Ovary (tissue), 9 donors: ENCODE data around the gene UAP1L1. TPM values are rescaled to one million over a fixed set of nuclear protein-coding genes. Genes with fewer than 3 reads are reported as not detected.

Experiments used
- DNase-seq, 5 donors: peaks; one replicate each; pipeline ENCODE4 v3.0.0-alpha.2; 2019 to 2020
- H3K27ac ChIP-seq, 2 donors: fragments of 200-600 bp; one replicate each; pipeline versions ENCODE4 v1.5.1 to v1.8.0; 2019 to 2022
- H3K27me3 ChIP-seq: fragments of 200-600 bp; one replicate; pipeline ENCODE4 v1.8.0; 2022
- H3K36me3 ChIP-seq: fragments of 200-600 bp; sonication (generic); one replicate; pipeline ENCODE4 v1.5.1; 2019
- H3K4me1 ChIP-seq: one replicate; pipeline ENCODE4 v1.8.1; 2013; ENCODE audit warnings: mild to moderate bottlenecking, moderate library complexity; ENCODE audit not compliant: insufficient read depth
- H3K4me3 ChIP-seq: fragments of 200-600 bp; sonication (generic); one replicate; pipeline ENCODE4 v1.5.1; 2017
- H3K9me3 ChIP-seq, 2 donors: fragments of 200-600 bp in 1 of 2; sonication (generic) in 1 of 2; one replicate each; pipeline versions ENCODE4 v1.5.1 to v1.8.1; 2013 to 2019; ENCODE audit warnings: mild to moderate bottlenecking in 1 of 2, moderate library complexity in 1 of 2
- CTCF ChIP-seq, 3 donors: fragments of 450-650 bp in 2 of 3; fragments of 200-600 bp in 1 of 3; IDR thresholded peaks; one replicate each; pipeline versions ENCODE4 v1.5.1 to v1.8.0; 2016 to 2022; ENCODE audit warnings: antibody characterized with exemption in 3 of 3, mild to moderate bottlenecking in 1 of 3
- EP300 ChIP-seq: sonication (generic); formaldehyde crosslinking; IDR thresholded peaks from one replicate; pipeline ENCODE4 v1.6.1; 2017; ENCODE audit warnings: antibody characterized with exemption
- POLR2A ChIP-seq: fragments of 450-650 bp; IDR thresholded peaks from one replicate; pipeline ENCODE4 v1.6.1; 2017; ENCODE audit warnings: antibody characterized with exemption, mild to moderate bottlenecking, moderate library complexity
- WGBS, 3 donors: extraction: QIAGEN DNeasy Blood & Tissue Kit in 1 of 3; methylation state at CpG; one replicate each; pipeline versions ENCODE4 v1.1.5 to v1.1.7; 2013 to 2017; 5-methylcytosine and 5-hydroxymethylcytosine counted together
- intact Hi-C, 4 donors: fragments of 100-400 bp; cut with DNase I; formaldehyde crosslinking; loops; one replicate each; pipeline versions ENCODE4 v1.11.0 to v1.15.1; 2022 to 2023
- polyA plus RNA-seq, 2 donors: library from polyadenylated mRNA; stranded (reverse); fragments of 200-250 nt in 1 of 2; fragments of 350-450 nt in 1 of 2; fragmentation: Illumina TruSeq in 1 of 2; extraction: RNeasy Lipid Tissue Mini Kit (QIAGEN cat#74804) in 1 of 2; gene quantifications; one replicate each; pipeline ENCODE4 v1.2.3, GENCODE V29; 2013 to 2014
- total RNA-seq, 7 donors: library from RNA; depleted of rRNA in 2 of 7; stranded (reverse); fragments of >200 nt in 2 of 7; fragmentation: NEBNext Ultra II Directional in 3 of 7; extraction: Animal tissue kit (Norgen Biotek cat#: 25700) in 3 of 7; gene quantifications; one replicate each; pipeline versions ENCODE4 v1.1.0 to v1.2.4, GENCODE V29; 2016 to 2023
- donor health status: DM: no; HTN: no; CAD: no; lungs with moderate emphysema.
- donor health status: DM: no; HTN: no; CAD: no.
- donor health status: Bipolar disorder and iron deficiency.
- donor health status: DM: yes; HTN: yes; CAD: no.
- donor health status: DM: no; HTN: no; CAD: no.
- donor health status: DM: yes; HTN: yes; CAD: no.

Gene UAP1L1
- total and polyA plus RNA-seq, 9 donors = 1.3 to 6.3 (median 4.1) TPM

- Histone ChIP-seq H3K4me3 (no peak overlapping the region), H3K4me1 (peaks cover 1% of the 10 kb centered on the region), H3K9me3 (no peaks in the 10 kb centered on the region), H3K36me3 (no peaks in the 10 kb centered on the region), H3K27me3 (no peaks in the 10 kb centered on the region), H3K27ac (no peak overlapping the region)
- TF ChIP-seq POLR2A (no peak), EP300 (no peak), CTCF (IDR thresholded peaks at IDR 0.05) (no peak)
- DNase-seq = no peak
- 40 to 52% (median 49%) methylated on average over 14 to 15 of the region's 15 CpGs for WGBS, 3 donors
- intact Hi-C loops = loop anchor here (2.0 to 5.0 kb wide), 5 partner anchors 82 to 247 kb away; partner anchors contain the start of genes LCN12 (in 1 of the 4) and PHPT1 (in 1 of the 4)
These were observed 43.1 kb upstream of the UAP1L1 start for GRCh38 chr9:137034039-137034708.

GRCh38 chr9:137034709-137035506 lies 42.4 kb upstream of the UAP1L1 start:
- H3K36me3 ChIP-seq = no peaks in the 10 kb centered on the region
- no peaks in the 10 kb centered on the region for H3K27me3 ChIP-seq
- DNase-seq = peak; percentile 75 to 87 (median 86)
- H3K9me3 ChIP-seq = no peaks in the 10 kb centered on the region
- no peak overlapping the region for H3K4me3 ChIP-seq
- 12 to 18% (median 16%) methylated on average over 22 to 24 of the region's 24 CpGs for WGBS, 3 donors
- peak; percentile 16 for TF ChIP-seq POLR2A
- TF ChIP-seq CTCF (IDR thresholded peaks at IDR 0.05) = peak; percentile 90 to 91 (median 90)
- TF ChIP-seq EP300 = no peak
- intact Hi-C loops = loop anchor here (2.0 to 5.0 kb wide), 5 partner anchors 83 to 248 kb away; partner anchors contain the start of genes LCN12 (in 1 of the 4) and PHPT1 (in 1 of the 4)
- H3K27ac ChIP-seq = no peak overlapping the region
- peaks cover 1% of the 10 kb centered on the region for H3K4me1 ChIP-seq

DNA sequence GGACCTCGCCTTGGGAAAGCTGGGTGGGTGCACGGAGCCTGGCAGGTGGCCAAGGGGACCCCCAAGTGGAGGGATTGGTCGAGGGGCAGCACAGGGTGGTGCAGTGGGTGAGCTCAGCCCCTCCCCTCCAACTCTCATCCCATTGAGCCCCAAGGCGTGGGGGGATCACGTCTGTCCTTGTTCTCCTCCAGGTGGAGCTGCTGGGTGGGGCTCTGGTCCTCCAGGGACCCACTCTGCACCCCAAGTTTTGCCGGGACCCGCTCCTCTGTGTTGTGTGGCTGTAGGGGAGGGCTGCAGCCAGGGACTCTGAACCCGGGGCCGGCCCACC lies 41.8 kb upstream of the UAP1L1 start:
- 10 to 30% (median 14%) methylated on average over 9 of the region's 9 CpGs for WGBS, 3 donors
- TF ChIP-seq CTCF (IDR thresholded peaks at IDR 0.05) = no peak
- no peak for TF ChIP-seq POLR2A
- no peak for TF ChIP-seq EP300
- H3K4me3 ChIP-seq = no peak overlapping the region
- no peak overlapping the region for H3K27ac ChIP-seq
- peaks cover 1% of the 10 kb centered on the region for H3K4me1 ChIP-seq
- H3K9me3 ChIP-seq = no peaks in the 10 kb centered on the region
- no peaks in the 10 kb centered on the region for H3K36me3 ChIP-seq
- H3K27me3 ChIP-seq = no peaks in the 10 kb centered on the region
- intact Hi-C loops = loop anchor here in 3 of 4 donors (2.0 to 5.0 kb wide), 3 partner anchors 89 to 248 kb away; no protein-coding TSS in a partner anchor
- no peak for DNase-seq

DNA sequence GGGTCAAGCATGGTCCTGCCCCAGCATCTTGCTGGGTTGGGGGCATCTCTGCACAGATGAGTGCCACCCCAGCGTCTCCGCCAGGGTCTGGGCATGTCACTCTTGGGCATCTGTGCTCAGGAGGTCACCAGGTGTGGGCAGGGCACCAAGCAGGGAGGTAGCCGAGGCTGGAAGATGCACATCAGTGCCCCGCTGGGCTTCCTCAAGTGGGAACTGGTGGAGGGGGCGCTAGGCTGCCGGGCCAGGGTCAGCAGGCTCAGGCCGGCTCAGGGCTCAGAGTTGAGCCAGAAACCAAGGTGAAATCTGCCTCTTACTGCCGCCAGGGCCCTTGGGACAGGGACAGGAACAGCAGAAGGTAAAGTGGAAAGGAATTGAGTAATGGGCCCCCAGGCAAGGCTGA lies 41.4 kb upstream of the UAP1L1 start:
- Histone ChIP-seq H3K27me3 (no peaks in the 10 kb centered on the region), H3K4me3 (no peak overlapping the region), H3K27ac (no peak overlapping the region), H3K4me1 (peaks cover 1% of the 10 kb centered on the region), H3K9me3 (no peaks in the 10 kb centered on the region), H3K36me3 (no peaks in the 10 kb centered on the region)
- intact Hi-C loops = loop anchor here in 3 of 4 donors (2.0 to 5.0 kb wide), 4 partner anchors 89 to 249 kb away; no protein-coding TSS in a partner anchor
- DNase-seq = no peak
- 58 to 74% (median 60%) methylated on average over 8 of the region's 8 CpGs for WGBS, 3 donors
- TF ChIP-seq POLR2A (no peak), CTCF (IDR thresholded peaks at IDR 0.05) (no peak), EP300 (no peak)
